HG03135 (cell line): Measurements from ENCODE around the gene MFAP3L.

ENCODE experiments used
- ATAC-seq: cut with Tn5 transposase; IDR thresholded peaks from one replicate; pipeline ENCODE4 v1.9.1; 2021; ENCODE audit warnings: mild to moderate bottlenecking, moderate library complexity; ENCODE audit not compliant: unreplicated experiment

The MFAP3L gene

GRCh38 chr4:170025523-170026252, 507 bp downstream of the MFAP3L start:
- no peak for ATAC-seq

- ATAC-seq, result no peak
Observed at GRCh38 chr4:170022211-170022610, 4.0 kb downstream of the MFAP3L start.

DNA sequence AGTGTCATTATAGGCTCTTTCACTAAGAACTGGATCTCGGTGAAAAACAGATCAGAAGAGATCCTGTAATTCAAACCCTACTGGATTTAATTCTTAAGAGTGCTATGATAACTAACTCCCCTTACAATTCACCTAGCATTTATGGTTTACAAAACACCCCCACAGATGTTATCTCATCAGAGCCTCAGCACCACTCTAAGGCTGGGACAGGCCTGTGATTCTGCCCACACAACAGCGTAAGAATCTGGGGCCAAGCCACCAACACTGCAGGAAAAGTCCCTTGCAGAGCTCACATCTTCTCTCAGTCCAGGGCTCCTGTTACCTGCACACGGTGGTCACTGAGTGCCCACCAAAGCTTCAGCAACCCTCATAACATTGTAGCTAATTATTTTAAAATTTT, 8.9 kb downstream of the MFAP3L start:
- no peak for ATAC-seq

GRCh38 chr4:170015285-170015684, 10.9 kb downstream of the MFAP3L start:
- no peak for ATAC-seq

GRCh38 chr4:170014359-170015011, 11.7 kb downstream of the MFAP3L start:
- no peak for ATAC-seq

DNA sequence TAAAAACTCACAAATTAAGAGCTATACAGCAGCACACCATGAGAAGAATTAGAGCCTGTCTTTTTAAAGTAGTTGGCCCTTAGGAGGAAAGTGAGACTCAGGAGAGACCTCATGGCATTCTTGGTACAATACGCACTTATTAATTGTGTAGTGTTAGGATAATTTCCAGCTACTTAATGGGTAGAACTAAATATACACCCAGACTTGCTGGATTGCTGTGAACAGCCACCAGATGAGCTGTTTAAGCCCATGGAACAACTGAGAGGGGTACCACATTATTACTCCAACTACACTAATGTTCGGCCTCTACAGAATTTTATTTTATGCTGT, 13.6 kb downstream of the MFAP3L start:
- no peak for ATAC-seq

DNA sequence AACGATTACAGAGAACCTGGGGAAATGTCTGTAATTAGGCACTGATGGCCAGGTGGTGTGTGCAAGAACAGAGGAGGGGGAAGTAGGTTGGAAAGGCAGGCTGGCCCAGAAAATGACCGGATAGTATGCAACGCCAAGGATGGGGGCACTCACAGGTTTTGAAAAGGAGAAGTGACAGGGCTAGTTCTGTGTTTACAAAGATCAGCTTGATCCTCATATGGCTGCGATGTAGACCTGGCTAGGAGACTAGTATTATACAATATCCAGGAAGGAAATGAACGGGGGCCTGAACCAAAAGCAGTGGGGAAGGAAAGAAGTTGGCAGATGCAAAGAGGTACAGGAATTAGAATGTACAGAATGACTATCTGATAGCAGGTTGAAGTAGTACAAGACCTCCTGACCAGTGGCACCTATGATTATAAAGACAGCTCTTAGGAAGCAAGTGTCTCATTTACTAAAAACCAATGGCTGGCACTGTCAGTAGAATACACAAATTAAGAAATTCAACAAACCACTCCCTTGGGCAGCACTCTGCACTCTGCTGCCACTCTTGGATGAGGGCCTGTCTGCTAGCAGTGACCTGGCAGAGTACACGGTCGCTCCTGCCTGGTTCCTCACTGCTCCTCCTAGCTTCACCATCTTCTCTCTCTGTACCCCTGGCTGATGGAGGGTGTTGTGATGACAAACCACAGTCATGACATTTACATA, 14.1 kb downstream of the MFAP3L start:
- ATAC-seq, result no peak

- ATAC-seq, result no peak
Observed at GRCh38 chr4:170009291-170009690, 16.9 kb downstream of the MFAP3L start.

DNA sequence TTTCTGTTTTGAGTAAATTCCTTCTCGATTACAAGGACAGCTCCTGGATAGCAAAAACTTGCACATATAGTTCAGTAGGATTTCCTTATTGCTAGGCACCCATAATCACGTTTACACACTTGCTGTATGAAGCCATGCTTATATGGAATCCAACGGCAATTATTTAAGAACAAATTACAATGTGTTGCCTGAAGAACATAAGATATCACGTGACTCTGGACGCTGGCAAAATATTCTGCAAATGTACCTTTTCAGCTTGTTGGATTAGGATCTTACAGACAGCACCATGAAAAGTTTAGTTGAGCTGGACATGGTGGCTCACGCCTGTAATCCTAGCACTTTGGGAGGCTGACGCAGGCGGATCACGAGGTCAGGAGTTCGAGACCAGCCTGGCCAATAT, 17.4 kb downstream of the MFAP3L start:
- no peak for ATAC-seq

DNA sequence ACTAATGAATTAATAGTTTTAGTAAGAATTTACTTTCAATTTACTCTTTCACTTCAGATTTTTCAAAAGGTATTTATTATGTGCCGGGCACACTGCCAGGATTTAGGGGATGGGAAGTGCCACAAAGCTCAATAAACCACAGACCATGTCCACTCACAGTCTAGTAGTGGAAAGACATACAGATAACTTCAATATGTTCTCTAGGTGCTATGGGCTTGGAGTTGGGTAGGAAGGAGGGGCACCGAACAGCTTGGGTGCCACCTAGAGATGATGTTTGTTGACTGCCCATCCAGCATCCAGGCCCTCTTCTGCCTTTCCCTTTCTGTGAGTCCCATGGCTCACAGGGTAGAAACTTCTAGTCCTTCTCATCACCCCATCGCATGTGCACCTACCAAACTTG, 17.8 kb downstream of the MFAP3L start:
- no peak for ATAC-seq

GRCh38 chr4:170007113-170007512, 19.1 kb downstream of the MFAP3L start:
- no peak for ATAC-seq

GRCh38 chr4:170005472-170005871, 20.7 kb downstream of the MFAP3L start:
- ATAC-seq, result no peak

DNA sequence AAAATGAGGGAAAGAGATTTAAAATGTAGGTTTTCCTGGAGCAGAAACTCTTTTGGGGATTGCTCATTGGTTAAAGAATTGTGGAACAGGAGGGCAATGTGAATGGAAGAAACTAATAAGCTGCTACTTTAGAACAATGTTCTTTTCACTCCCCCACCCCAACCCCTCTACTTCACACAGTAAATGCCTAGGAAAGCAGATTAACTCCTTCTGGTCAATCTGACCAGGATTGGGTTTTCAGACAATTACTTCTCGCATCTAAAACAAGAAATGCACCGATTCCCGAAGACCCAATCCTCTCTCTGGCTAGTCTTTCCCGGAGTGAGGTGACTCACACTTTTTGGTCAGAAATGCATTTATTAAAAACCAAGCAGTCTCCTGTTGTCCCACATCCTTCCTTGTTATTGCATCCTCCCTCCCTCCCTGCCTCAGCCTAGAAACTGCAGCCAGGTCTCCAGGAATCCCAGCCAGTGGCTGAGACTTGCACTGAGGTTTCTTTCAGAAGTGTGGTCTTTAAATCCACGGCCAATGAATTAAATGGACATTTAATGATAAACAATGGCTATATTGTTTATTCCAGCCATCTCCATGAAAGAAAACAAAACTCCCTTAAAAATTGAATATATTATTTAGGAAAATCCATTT, 21.4 kb downstream of the MFAP3L start:
- ATAC-seq, result no peak

DNA sequence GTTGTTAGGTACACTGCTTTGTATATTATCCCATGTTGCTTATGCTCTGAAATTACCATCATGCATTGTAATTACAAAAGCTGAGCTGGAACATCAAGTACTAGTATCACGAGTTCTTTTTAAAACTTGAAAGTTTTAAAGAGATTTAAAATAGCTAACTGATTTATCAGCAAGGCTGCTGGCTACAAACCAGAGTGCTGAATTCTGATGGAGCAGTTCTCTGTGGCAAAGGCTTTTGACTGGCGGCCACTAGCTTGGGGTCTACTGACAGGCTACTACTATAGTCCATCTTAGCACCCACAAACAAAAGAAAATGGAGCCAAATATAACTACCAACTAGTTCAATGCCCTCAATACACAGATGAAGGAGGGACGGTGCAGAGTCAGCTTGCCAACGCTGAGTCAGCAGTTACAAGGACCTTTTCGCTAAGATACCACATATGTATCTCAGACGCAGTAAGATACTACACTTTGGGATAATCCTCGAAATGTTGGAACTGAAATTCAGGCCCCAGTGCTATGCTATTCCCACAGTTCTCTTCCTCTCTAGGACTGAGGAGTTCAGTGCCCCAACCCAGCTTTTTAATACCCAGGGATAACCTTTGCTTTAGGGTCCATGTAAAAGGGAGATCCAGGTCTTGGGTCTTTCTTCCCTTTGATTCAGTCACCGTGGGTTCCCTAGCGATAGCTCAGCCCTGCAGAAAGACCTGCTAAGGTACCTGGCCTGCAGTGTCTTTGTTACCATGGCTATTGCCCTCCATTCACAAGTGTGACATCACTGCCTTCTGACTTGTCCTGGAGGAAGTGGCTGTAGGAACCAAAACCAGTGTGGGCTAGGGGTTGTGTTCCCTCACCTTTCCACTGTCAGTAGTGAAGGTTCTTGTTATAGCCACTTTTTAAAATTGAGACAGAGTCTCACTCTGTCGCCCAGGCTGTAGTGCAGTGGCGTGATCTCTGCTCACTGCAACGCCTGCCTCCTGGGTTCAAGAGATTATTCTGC, 22.8 kb downstream of the MFAP3L start:
- no peak for ATAC-seq

DNA sequence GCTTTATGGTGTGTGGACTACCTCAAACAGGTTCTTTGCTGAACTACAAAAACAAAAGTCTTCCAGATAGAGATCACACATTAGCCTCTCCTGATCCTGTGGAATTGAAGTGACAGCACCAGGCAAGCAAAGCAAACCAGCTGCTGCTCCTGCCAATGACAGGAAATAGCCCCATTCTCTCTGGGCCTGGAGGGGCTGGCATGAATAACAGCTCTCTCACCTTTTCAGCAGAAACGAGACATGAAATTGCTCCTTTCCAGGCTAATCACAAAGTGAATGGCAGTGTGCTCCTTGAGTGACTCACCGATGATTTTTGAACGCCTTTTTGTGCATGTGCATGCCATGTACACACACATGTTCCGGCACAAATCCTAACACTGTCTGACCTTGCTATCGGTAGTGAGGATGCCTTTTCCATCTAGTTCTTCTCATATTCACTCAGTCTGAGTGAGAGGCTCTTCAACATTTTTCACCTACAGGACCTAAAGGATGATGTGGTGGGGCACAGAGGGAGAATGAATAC, 24.4 kb downstream of the MFAP3L start:
- ATAC-seq, result no peak

DNA sequence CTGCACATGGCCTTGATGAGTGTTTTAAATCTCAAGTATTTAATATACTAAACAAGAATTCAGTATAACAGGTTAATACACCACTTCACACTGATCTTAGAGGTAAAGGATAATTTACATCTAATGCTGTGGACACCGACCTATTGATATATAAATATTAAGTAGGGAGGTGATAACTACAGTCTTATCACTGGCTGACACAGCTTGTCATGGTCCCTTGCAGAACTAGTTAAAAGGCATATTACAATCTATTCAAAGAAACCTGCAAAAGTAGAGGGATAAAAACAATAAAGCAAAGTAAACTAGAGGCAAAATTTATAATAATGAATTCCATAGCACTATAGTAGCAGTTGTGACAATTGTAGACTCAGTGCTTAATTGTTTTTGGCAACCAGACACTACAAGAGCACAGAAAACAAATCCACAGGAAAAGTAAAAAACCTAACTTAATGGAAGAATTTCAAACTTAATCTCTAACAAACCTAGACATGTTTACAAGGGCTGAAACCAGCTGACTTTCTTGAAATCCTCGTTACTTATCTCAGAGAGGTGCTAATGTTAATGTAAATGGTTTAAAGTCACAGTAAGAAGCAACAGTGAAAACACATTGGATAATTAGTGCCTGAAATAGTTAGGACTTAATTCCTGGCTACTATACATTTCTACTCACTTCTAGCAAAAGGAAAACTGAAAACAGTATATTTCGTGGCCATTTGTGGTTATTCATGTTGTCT, 25.0 kb downstream of the MFAP3L start:
- no peak for ATAC-seq

DNA sequence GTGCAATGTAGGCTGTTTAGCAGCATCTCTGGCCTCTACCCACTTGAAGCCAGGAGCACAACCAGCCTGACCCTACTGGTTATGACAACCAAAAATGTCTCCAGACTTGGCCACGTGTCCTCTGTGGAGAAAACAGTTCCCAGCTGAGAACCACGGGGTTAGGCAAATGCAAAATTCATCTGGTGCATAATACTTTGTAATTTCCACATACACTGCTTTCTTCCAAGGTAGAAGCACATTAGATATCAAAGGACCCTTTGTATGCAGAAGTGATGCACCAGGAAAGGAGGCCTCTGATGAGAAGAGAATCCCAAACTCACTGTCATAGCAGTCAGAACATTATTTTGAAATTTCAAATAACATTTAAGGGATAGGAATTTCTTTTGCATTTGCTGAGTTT, 26.3 kb downstream of the MFAP3L start:
- no peak for ATAC-seq

DNA sequence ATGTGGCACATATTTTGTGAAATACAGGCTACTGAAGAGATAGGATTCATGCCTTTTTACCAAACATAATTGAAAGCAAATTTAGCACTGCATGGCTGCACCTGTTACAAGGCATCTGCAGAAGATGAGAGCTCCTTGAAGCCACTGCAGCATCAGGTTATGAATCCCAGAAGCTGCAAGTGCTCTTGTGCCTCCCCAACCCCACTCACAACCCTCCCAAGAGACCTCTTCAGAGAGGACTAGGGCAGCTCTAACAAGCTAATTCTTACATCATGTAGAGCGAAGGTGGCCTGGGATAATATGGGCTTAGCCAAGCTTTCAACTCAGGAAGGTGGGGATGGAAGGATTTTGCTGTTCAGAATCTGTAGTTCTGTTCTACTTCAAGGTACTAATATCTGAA, 27.2 kb downstream of the MFAP3L start:
- no peak for ATAC-seq

DNA sequence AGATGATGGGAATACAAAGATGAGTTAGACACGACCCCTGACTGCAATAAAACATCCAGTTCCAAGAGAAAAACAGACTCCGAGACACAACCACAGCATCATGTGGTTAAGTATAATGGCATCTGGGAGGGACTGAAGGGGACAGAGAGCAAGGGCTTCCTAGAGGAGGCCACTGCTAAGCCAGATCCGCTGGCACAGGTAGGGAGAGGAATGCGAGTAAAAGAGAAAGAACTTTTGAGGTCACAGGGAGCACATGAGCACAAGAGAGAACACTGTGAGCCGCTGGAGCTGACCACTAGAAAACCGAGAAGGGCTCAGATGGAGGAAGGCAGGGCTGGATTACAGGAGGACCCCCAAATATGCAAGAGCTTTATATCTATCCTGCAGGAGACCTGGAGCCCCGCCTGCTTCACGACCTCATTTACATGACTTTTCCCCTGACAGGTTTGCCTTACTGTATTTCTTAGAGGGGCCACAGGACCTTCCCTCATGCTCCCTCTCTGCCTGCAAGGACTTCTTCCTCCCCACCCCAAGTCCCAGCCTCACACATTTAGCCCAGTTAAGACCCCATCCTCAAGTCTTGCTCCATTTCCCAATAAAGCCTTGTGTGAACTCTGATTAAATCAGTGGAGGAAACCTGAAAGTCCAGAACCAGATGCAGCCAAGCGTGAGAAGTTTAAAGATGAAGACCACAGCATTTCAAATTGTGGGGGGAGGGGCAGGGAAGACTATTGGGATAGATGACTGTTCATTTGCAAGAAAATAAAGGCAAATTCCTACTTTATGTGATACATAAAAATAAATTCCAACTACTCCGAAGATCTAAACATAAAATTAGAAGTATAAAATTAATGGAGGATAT, 29.6 kb downstream of the MFAP3L start:
- ATAC-seq, result no peak
